LoVo (cell line): ENCODE results near the gene NSUN4.

Experiments used
- DNase-seq: peaks from one replicate; pipeline ENCODE4 v3.0.0-alpha.2; 2016; ENCODE audit warnings: low spot score

The NSUN4 gene

DNA sequence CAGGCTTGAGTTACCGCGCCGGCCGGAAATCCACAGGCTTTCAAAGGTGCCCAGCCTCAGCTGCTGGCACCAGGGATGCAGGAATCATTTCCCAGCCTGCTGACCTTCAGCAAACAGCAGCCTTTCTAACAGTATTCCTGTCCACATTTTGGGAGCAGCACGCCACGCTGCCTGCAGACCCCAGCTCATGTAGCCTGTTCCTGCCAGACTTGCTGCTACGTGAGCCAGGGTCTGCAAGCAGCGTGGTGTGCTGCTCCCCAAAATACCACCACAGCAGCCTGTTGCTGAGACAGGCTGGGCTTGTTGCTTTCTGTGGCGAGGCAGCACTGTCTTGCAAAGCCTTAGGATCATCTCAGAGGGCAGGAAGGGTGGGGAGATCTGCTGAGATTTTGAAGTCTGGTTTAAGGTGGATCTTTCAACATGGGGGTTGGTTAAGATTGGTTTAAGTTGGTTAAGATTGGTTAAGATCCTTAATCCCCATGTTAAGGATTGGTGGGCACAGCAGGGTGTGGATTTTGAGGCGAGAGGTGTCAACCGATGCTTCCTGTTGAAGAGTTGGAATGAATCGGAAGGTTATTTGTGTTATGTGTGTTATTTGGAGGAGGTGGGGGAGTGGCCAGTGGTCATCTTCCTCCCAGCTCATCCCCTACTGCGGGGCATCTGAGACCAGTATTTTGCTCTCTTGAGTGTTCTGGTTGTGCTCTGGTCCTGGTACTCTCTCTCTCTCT, 66.4 kb downstream of the NSUN4 start:
- DNase-seq: no peak

DNA sequence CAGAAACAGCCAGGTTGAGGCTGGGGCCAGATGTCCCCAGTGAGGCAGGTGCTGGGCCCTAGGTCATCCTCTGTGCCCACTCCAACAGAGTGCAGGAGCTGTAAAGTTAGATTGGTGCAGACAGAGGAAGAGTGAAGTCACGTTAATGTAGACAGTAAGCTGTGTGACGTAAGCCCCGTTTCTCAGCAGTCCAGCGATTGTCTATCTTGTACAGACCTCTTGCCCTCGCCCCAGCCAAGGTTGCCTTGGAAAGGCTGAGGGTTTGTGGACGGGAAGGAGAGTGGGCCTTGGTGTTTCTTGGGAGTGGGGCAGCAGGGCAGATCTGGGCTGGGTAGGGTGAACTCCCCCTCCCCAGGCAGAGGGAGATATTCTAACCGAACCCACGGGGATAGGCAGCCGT, 67.0 kb downstream of the NSUN4 start:
- no peak for DNase-seq

DNA sequence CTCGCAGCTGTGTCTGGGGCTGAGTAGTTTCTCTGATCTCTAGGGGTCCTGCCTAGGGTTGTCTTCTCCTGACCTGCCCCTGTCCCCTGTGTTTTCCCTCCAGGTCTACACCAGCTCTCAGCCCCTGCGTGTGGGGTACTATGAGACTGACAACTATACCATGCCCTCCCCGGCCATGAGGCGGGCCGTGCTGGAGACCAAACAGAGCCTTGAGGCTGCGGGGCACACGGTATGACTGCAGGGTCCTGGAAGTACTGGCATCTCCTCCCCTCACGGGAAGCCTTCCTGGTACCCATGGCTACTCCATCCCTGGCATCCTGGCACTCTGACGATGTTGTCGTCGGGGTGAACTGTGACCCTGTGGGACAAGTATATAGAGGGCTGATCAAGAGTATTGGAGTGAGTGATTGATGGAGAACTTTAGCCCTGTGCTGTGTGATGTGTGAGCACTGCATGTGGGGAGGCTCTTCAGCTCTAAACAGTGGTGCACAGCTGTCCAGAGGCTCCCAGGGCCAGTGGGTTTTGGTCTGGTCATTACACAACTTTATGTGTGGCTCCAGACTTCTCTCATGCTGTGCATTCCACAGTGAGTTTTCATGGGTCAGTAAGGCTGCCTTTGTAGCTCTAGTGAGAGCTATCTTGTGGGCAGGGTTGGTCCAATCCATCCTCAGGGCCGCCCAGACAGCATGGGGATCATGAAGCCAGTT, 67.9 kb downstream of the NSUN4 start:
- DNase-seq: no peak

DNA sequence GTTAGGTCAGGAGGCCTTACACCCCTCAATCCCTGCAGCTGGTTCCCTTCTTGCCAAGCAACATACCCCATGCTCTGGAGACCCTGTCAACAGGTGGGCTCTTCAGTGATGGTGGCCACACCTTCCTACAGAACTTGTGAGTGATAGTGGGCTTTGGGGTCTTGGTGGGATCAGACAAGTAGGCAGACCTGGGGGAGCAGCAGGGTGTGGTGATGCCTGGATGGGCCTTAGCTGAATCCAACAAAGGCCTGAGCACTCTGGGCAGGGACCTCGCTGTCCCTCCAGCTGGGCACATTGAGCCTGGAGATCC, 68.4 kb downstream of the NSUN4 start:
- DNase-seq: no peak

DNA sequence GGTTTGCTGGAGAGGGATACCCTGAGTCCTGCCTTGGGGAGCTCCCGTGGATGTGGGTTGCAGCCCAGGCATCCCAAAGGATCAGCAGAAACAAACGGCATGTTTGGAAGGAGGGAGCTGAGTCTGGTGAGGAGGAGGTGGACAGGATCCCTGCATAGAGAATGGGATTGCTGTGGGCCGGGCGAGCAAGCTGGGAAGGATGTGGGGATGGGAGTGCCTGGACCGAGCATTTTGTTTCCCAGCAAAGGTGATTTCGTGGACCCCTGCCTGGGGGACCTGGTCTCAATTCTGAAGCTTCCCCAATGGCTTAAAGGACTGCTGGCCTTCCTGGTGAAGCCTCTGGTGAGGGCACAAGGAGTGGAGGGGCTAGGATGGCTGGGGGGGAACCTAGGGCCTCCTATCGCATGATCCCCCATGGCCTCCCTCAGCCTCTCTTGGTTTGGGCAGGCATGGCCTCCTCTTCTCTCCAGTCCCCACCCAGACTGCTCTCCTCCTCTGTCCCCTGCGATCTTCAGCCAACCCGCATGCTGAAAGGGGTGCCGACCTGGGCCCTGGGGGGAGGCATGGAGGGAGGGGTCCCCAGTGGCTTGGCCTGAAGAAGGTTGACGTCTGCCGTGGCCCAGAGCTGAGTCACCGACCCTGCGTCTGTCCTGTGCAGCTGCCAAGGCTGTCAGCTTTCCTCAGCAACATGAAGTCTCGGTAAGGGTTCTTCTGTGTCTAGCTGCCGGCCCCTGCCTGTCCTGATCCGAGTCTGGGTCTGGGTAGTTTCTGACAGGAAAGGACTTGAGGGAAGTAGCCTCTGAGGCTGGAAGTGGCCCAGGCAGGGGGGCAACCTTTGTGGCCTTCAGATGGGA, 69.8 kb downstream of the NSUN4 start:
- no peak for DNase-seq

DNA sequence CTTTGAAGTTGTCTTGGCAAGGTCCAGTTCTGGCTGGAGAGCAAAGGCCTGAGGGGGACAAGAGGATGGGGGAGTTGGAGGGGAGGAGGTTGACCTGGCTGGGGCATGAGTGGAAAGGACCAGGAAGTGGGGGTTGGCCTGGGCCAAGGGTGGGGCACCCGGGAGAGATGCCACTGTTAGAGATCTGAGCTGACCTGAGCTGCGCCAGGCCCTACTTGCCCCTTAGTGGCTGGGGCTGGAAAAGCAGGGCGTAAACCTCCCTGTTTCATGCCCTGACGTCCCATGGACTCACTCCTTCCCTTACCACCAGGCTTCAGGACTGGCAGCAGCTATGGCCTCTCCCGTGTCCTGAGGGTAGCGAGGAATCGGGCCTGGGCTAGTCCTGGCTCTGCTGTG, 70.4 kb downstream of the NSUN4 start:
- no peak for DNase-seq
